GM18520 (cell line): Measurements from ENCODE around the gene ADAMTSL3.
"Not testable (repeated sequence)": the region's sequence is repeated elsewhere in the genome, so short reads cannot be mapped to it uniquely, and the experiment has no call there.

ENCODE experiments used
- ATAC-seq: cut with Tn5 transposase; IDR thresholded peaks from one replicate; pipeline ENCODE4 v1.9.1; 2021; ENCODE audit not compliant: unreplicated experiment

ADAMTSL3 gene

GRCh38 chr15:83747050-83747717, 93.3 kb downstream of the ADAMTSL3 start:
- no peak for ATAC-seq

GRCh38 chr15:83747718-83748110, 93.8 kb downstream of the ADAMTSL3 start:
- no peak for ATAC-seq

- no peak for ATAC-seq
These were observed 100.1 kb downstream of the ADAMTSL3 start for GRCh38 chr15:83753872-83754493.

GRCh38 chr15:83757291-83757690, 103.4 kb downstream of the ADAMTSL3 start:
- ATAC-seq: not testable (repeated sequence)

- ATAC-seq: no peak
These were observed 108.4 kb downstream of the ADAMTSL3 start for GRCh38 chr15:83762367-83762766.

- ATAC-seq: no peak
These were observed 110.4 kb downstream of the ADAMTSL3 start for GRCh38 chr15:83764201-83764838.

- ATAC-seq: no peak
These were observed 112.4 kb downstream of the ADAMTSL3 start for GRCh38 chr15:83766339-83766738.

- no peak for ATAC-seq
These were observed 113.8 kb downstream of the ADAMTSL3 start for GRCh38 chr15:83767741-83768140.

GRCh38 chr15:83769411-83769999, 115.6 kb downstream of the ADAMTSL3 start:
- no peak for ATAC-seq

- ATAC-seq: no peak
These were observed 121.8 kb downstream of the ADAMTSL3 start for GRCh38 chr15:83775738-83776137.

GRCh38 chr15:83776986-83777385, 123.1 kb downstream of the ADAMTSL3 start:
- ATAC-seq: no peak

GRCh38 chr15:83783227-83783626, 129.3 kb downstream of the ADAMTSL3 start:
- no peak for ATAC-seq

GRCh38 chr15:83784975-83785374, 131.1 kb downstream of the ADAMTSL3 start:
- no peak for ATAC-seq

GRCh38 chr15:83786336-83786735, 132.4 kb downstream of the ADAMTSL3 start:
- no peak for ATAC-seq

GRCh38 chr15:83793069-83793468, 139.1 kb downstream of the ADAMTSL3 start:
- no peak for ATAC-seq

GRCh38 chr15:83794209-83794608, 140.3 kb downstream of the ADAMTSL3 start:
- no peak for ATAC-seq

GRCh38 chr15:83809345-83809744, 155.4 kb downstream of the ADAMTSL3 start:
- no peak for ATAC-seq

GRCh38 chr15:83810110-83810509, 156.2 kb downstream of the ADAMTSL3 start:
- no peak for ATAC-seq

GRCh38 chr15:83813682-83814081, 159.8 kb downstream of the ADAMTSL3 start:
- ATAC-seq: no peak

GRCh38 chr15:83815506-83815905, 161.6 kb downstream of the ADAMTSL3 start:
- ATAC-seq: no peak

- ATAC-seq: no peak
These were observed 162.4 kb downstream of the ADAMTSL3 start for GRCh38 chr15:83816124-83816883.
